K562 (cell line): ENCODE results near the gene CERS2. TPM values are rescaled to one million over a fixed set of nuclear protein-coding genes. Genes with fewer than 3 reads are reported as not detected.
A peak's percentile ranks its signal among the peaks of the same experiment; 100 is the strongest.

Source experiments
- ATAC-seq: fragments of 200-7000 bp; cut with Tn5 transposase; 3 replicates; pipeline ENCODE4 v1.9.1; 2020; ENCODE audit warnings: moderate library complexity
- BruUV-seq: library from RNA; stranded (reverse); fragments of 400-500 nt; replicated peaks from 2 replicates; lab custom pipeline; 2021; lab: Mats Ljungman, UMichigan
- CTCF ChIA-PET: fragments of 300-600 bp; formaldehyde crosslinking; extraction: SDS; loops from one replicate; lab custom pipeline; 2021; ENCODE audit warnings: low intra/inter-chr PET ratio; lab: Yijun Ruan, JAX
- POLR2A ChIA-PET: fragments of 300-600, 350-650 bp; sonication (Branson Sonifier 250); formaldehyde crosslinking; extraction: SDS; loops from one replicate; lab custom pipeline; 2021; ENCODE audit warnings: antibody characterized with exemption, inconsistent platforms; lab: Yijun Ruan, JAX
- DNase-seq, 4 experiments: peaks; one replicate each; pipeline versions ENCODE4 v3.0.0 to v3.0.0-alpha.2; 2011 to 2018; ENCODE audit warnings: low spot score in 3 of 4, mixed read lengths in 3 of 4; ENCODE audit errors: extremely low read depth in 1 of 4
- FAIRE-seq: peaks from 2 replicates; lab custom pipeline; 2011; peaks lifted over from hg19 to GRCh38; lab: Jason Lieb, UNC
- H2AFZ ChIP-seq: 2 replicates; pipeline ENCODE4 v1.6.0; 2011; ENCODE audit warnings: low read depth, low read length, control low read depth, inconsistent platforms
- H3K27ac ChIP-seq: fragments of 200-600 bp; 3 replicates; pipeline ENCODE4 v1.8.0; 2011; ENCODE audit warnings: low read depth, mild to moderate bottlenecking, control low read depth, inconsistent platforms, low read length, moderate library complexity, mixed read lengths; ENCODE audit errors: extremely low read depth
- H3K27me3 ChIP-seq, 2 experiments: fragments of 300-600 bp in 1 of 2; 2 replicates in 1 of 2; 3 replicates in 1 of 2; pipeline versions ENCODE4 v1.6.0 to v1.8.0; 2011; ENCODE audit warnings: inconsistent platforms in 2 of 2, low read length in 2 of 2, mild to moderate bottlenecking in 1 of 2, mixed read lengths in 1 of 2, moderate library complexity in 1 of 2; ENCODE audit not compliant: control insufficient read depth in 2 of 2, insufficient read depth in 2 of 2
- H3K36me3 ChIP-seq: fragments of 300-600 bp; 3 replicates; pipeline ENCODE4 v1.8.0; 2011; ENCODE audit warnings: mild to moderate bottlenecking, low read length, inconsistent platforms; ENCODE audit not compliant: control insufficient read depth, insufficient read depth
- H3K4me1 ChIP-seq, 2 experiments: fragments of 200-600 bp in 1 of 2; replicated peaks in 1 of 2; 2 replicates in 1 of 2; 3 replicates in 1 of 2; pipeline versions ENCODE4 v1.5.1 to v1.8.0; 2011; ENCODE audit warnings: inconsistent platforms in 2 of 2, low read length in 2 of 2, mild to moderate bottlenecking in 1 of 2, mixed read lengths in 1 of 2, moderate library complexity in 1 of 2; ENCODE audit not compliant: control insufficient read depth in 2 of 2, insufficient read depth in 2 of 2
- H3K4me2 ChIP-seq: 2 replicates; pipeline ENCODE4 v1.6.1; 2011; ENCODE audit warnings: low read length, control low read depth, inconsistent platforms, mixed read lengths; ENCODE audit not compliant: insufficient read depth
- H3K4me3 ChIP-seq: fragments of 200-600 bp; sonication (generic), shearing (Covaris generic); 2 replicates; pipeline ENCODE4 v1.5.1; 2016; ENCODE audit warnings: control low read depth, inconsistent platforms
- H3K79me2 ChIP-seq: fragments of 200-600 bp; 3 replicates; pipeline ENCODE4 v1.8.0; 2011; ENCODE audit warnings: low read length, inconsistent platforms; ENCODE audit not compliant: control insufficient read depth, insufficient read depth
- H3K9ac ChIP-seq, 2 experiments: 2 replicates each; pipeline versions ENCODE4 v1.6.0 to v1.6.1; 2011; ENCODE audit warnings: low read depth in 2 of 2, low read length in 2 of 2, control low read depth in 1 of 2, inconsistent platforms in 1 of 2, mild to moderate bottlenecking in 1 of 2, mixed read lengths in 1 of 2; ENCODE audit not compliant: insufficient read depth in 1 of 2
- H3K9me1 ChIP-seq: one replicate; pipeline ENCODE4 v1.6.0; 2011; ENCODE audit warnings: inconsistent platforms, mild to moderate bottlenecking, low read length, moderate library complexity; ENCODE audit not compliant: control insufficient read depth, insufficient read depth
- H3K9me3 ChIP-seq: replicated peaks from 2 replicates; pipeline ENCODE4 v1.5.1; 2011; ENCODE audit warnings: low read depth, low read length, inconsistent platforms; ENCODE audit not compliant: control insufficient read depth, insufficient read depth
- H4K20me1 ChIP-seq: replicated peaks from 2 replicates; pipeline ENCODE4 v1.6.1; 2011; ENCODE audit warnings: low read length, inconsistent platforms, mixed read lengths; ENCODE audit not compliant: control insufficient read depth, insufficient read depth
- ASH1L ChIP-seq: fragments of 450-650 bp; IDR thresholded peaks from 2 replicates; pipeline ENCODE4 v1.6.1; 2018; ENCODE audit warnings: borderline replicate concordance, mild to moderate bottlenecking, low read depth; ENCODE audit not compliant: partially characterized antibody
- BRD4 ChIP-seq: fragments of 200-600 bp; sonication (generic); IDR thresholded peaks from 2 replicates; pipeline ENCODE4 v1.6.1; 2017; ENCODE audit warnings: inconsistent platforms
- CBX2 ChIP-seq: fragments of 200-600 bp; sonication (generic); IDR thresholded peaks from one replicate; pipeline ENCODE4 v1.6.1; 2012; ENCODE audit warnings: mild to moderate bottlenecking, low read length, inconsistent platforms; ENCODE audit not compliant: insufficient read depth, poor library complexity, severe bottlenecking
- CBX5 ChIP-seq: IDR thresholded peaks from 2 replicates; pipeline ENCODE4 v1.6.1; 2014; ENCODE audit warnings: low read depth, borderline replicate concordance
- GABPB1 ChIP-seq: sonication (generic); formaldehyde crosslinking; IDR thresholded peaks from 2 replicates; pipeline ENCODE4 v1.8.0; 2022; ENCODE audit warnings: mild to moderate bottlenecking, missing genetic modification reagents
- RBM39 ChIP-seq: fragments of 200-400 bp; formaldehyde crosslinking; optimal IDR thresholded peaks from 2 replicates; pipeline ENCODE3; 2018; ENCODE audit warnings: low read depth, low read length
- REST ChIP-seq, 2 experiments: fragments of 450-650 bp; formaldehyde crosslinking in 1 of 2; IDR thresholded peaks; 2 replicates each; pipeline versions ENCODE4 v1.4.0 to v1.6.1; 2014 to 2020; ENCODE audit warnings: mild to moderate bottlenecking in 2 of 2, borderline replicate concordance in 1 of 2, low read depth in 1 of 2
- TEAD2 ChIP-seq: fragments of 450-650 bp; IDR thresholded peaks from 2 replicates; pipeline ENCODE4 v1.6.1; 2016; ENCODE audit warnings: missing genetic modification characterization, control low read depth, missing compliant biosample characterization
- TFE3 ChIP-seq: fragments of 450-650 bp; formaldehyde crosslinking; IDR thresholded peaks from 2 replicates; pipeline ENCODE4 v1.4.0; 2020; ENCODE audit warnings: mild to moderate bottlenecking, mixed read lengths
- ZFP30 ChIP-seq: fragments of 250-450 bp; sonication (Bioruptor Pico); IDR thresholded peaks from 2 replicates; pipeline ENCODE4 v1.8.0; 2022; ENCODE audit warnings: moderate library complexity, mild to moderate bottlenecking, inconsistent platforms, borderline replicate concordance
- WGBS: fragments of 100-300 bp; shearing (Covaris generic); methylation state at CpG from one replicate; pipeline ENCODE4 v1.1.6; 2016; ENCODE audit warnings: low coverage, mixed read lengths; ENCODE audit not compliant: insufficient coverage; ENCODE audit errors: missing lambda C conversion rate; 5-methylcytosine and 5-hydroxymethylcytosine counted together
- in situ Hi-C: fragments of 300-500 bp; cut with MboI; formaldehyde crosslinking; loops from 4 replicates; pipeline ENCODE4 v1.15.0; 2018; ENCODE audit warnings: inconsistent platforms, mixed read lengths
- intact Hi-C: fragments of 100-400 bp; cut with micrococcal nuclease; formaldehyde crosslinking; loops from 2 replicates; pipeline ENCODE4 v1.14.2; 2022
- polyA plus RNA-seq, 8 experiments: library from polyadenylated mRNA; depleted of rRNA in 4 of 8; stranded (reverse) in 5 of 8; unstranded in 3 of 8; fragments of >200 nt; fragmentation: Nextera tagmentation in 2 of 8; fragmentation: Illumina TruSeq in 1 of 8; extraction: Ambion mirVana in 2 of 8; extraction: Trizol in 1 of 8; gene quantifications; 2 replicates each; pipeline versions ENCODE4 v1.2.1 to v1.2.3, GENCODE V29; 2011 to 2014; ENCODE audit warnings: inconsistent platforms in 1 of 8, missing spikeins in 1 of 8
- total RNA-seq, 7 experiments: library from RNA; depleted of rRNA in 6 of 7; stranded (reverse); fragments of >200 nt in 6 of 7; fragmentation: Illumina TruSeq in 2 of 7; extraction: Trizol in 2 of 7; gene quantifications; 2 replicates each; pipeline versions ENCODE4 v1.2.1 to v1.2.3, GENCODE V29; 2011 to 2021; ENCODE audit warnings: low replicate concordance in 1 of 7

Gene CERS2
- total and polyA plus RNA-seq, 9 of the 15 experiments (the other 6 are each of a cell fraction or from before 2014, with no cell fraction given), result 23.4 to 295 (median 132) TPM

DNA sequence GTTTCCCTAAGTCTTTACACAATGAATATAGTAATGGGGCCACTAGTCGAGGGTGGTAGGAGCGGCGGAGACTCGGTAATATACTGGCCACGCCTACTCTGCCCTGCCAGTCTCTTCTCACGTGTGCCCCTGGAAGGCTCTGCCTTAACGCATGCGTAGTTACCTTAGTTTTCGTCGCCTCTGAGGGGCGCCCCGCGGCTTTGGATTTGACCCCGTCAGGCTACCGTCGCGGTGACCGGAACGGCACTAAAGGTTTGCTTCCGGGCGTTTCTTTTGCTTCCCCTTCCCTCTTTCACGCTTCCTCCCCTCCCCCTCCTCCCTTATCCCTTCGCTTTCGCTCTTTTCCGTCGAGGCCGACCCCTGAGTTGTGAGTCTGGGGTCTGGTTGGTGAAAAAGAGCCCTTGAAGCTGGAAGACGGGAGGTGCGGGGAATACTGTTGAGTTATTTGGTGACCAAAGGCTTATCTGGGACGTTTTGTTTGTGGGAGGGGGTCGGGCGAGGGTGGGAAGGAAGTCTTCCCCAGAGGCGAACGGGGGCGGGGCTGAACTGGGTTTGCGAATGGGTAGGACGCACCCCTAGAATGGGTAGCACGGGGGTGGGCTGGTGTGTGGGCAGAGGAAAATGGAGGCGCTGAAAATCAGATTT is 48.4 kb downstream of the CERS2 start, which contains the start of gene SETDB1:
SETDB1 (plus strand) TSS at position 267 of the 645 bp plus-strand sequence. CDS start 1,352 bp downstream, outside the sequence.
- POLR2A ChIA-PET, result interaction anchor here (0.5 to 1.1 kb wide), 4 partner anchors 20 to 449 kb away, joined by 3 read pairs; partner anchors contain the start of genes ARNT and ENSA
- no peak for TF ChIP-seq CBX5
- no peak for TF ChIP-seq TFE3
- TF ChIP-seq BRD4, result 0 out of 2 replicates have a peak, but pooled peaks have one; percentile 68
- TF ChIP-seq ZFP30 (CRISPR knock-in tag), result no peak
- no peak for TF ChIP-seq CBX2
- TF ChIP-seq ASH1L, result peak; percentile 50
- TF ChIP-seq GABPB1 (CRISPR knock-in tag), result peak; percentile 85
- TF ChIP-seq TEAD2 (tag), result no peak
- peak; percentile 32; the same call in 1 of the 2 replicates for TF ChIP-seq REST (IDR thresholded peaks at IDR 0.05; ENCODE audit: borderline replicate concordance)
- no peak for TF ChIP-seq REST (CRISPR knock-in tag; IDR thresholded peaks at IDR 0.05; ENCODE audit: low read depth)
- TF ChIP-seq RBM39, result peak; percentile 46

More for the DNA sequence above, 48.4 kb downstream of the CERS2 start, which contains the start of gene SETDB1:
- peaks cover 16% of the 10 kb centered on the region for H3K79me2 ChIP-seq
- H2AFZ ChIP-seq, result peak within 1 kb of the TSS; percentile 96
- ATAC-seq, result peak; percentile 97
- no peaks in the 10 kb centered on the region for H3K9me1 ChIP-seq
- peaks cover 7% of the 10 kb centered on the region for H3K9me3 ChIP-seq
- H3K9ac ChIP-seq, result peak within 1 kb of the TSS; percentile 81 to 90
- peaks cover 3 to 9% of the 10 kb centered on the region in 2 experiments; a peak in 2 of 5 replicates for H3K4me1 ChIP-seq
- peak; percentile 97 for FAIRE-seq
- H4K20me1 ChIP-seq, result no peaks in the 10 kb centered on the region
- CTCF ChIA-PET, result interaction anchor here (1.2 kb wide), 1 partner anchor 230 kb away, joined by 3 read pairs; the partner anchor contains the start of gene TNFAIP8L2
- BruUV-seq, result no TSS peak
- H3K4me3 ChIP-seq, result peak within 1 kb of the TSS; percentile 70
- H3K36me3 ChIP-seq, result peaks cover 33% of the 10 kb centered on the region
- no peaks in the 10 kb centered on the region for H3K27me3 ChIP-seq
- intact Hi-C loops, result loop anchor here (2.0 to 10.0 kb wide), 3 partner anchors 53 to 301 kb away; partner anchors contain the start of gene ENSA
- in situ Hi-C loops, result no loop called here
- H3K27ac ChIP-seq, result peak within 1 kb of the TSS; percentile 90
- under 1% methylated on average over 38 of the region's 39 CpGs for WGBS
- peak within 1 kb of the TSS; percentile 82 for H3K4me2 ChIP-seq
- DNase-seq, result peak; percentile 91 to 98 (median 94)
